ENCODE results near the gene VANGL2. TPM values are rescaled to one million over a fixed set of nuclear protein-coding genes. Genes with fewer than 3 reads are reported as not detected.

Gene VANGL2
- total RNA-seq, 4 donors from 2014 or later: 0.20 to 3.7 (median 2.7) TPM

DNA sequence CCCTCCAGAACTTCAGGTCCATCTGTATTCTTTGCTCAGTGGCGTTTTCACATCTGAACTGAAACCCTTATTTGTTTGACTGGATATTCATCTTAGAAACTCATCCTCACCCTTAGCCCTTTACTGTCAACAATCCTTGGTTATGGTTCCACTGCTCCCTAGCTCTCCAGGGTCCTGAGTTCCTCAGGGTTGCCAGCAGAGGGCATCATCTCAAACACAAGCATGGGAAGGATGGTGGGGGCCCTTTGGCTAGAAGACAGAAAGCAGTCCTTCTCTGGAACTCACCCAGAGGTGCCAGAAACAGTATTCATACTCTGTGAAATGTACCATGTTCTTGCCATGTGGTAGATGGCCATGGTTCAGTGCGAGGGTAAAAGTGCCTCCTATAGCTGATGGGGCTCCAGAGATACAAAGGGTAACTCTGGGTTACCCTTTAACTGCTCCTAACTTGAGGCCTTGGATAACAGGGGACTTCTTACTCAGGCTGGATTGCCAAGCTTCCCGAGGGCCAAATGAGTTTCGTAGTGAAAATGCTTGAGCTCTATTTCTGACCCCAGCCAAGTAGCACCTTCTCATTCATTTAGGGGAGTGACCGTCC lies 45.9 kb upstream of the VANGL2 start:
- Histone ChIP-seq H3K36me3 (peaks cover 0 to 79% (median 36%) of the 10 kb centered on the region in 4 donors), H3K27ac (no peak overlapping the region), H3K4me1 (no peaks in the 10 kb centered on the region), H3K9me3 (no peaks in the 10 kb centered on the region), H3K4me3 (no peak overlapping the region), H3K27me3 (no peaks in the 10 kb centered on the region)
- TF ChIP-seq POLR2AphosphoS5 (IDR thresholded peaks at IDR 0.05): no peak
- TF ChIP-seq, protein P1, sequence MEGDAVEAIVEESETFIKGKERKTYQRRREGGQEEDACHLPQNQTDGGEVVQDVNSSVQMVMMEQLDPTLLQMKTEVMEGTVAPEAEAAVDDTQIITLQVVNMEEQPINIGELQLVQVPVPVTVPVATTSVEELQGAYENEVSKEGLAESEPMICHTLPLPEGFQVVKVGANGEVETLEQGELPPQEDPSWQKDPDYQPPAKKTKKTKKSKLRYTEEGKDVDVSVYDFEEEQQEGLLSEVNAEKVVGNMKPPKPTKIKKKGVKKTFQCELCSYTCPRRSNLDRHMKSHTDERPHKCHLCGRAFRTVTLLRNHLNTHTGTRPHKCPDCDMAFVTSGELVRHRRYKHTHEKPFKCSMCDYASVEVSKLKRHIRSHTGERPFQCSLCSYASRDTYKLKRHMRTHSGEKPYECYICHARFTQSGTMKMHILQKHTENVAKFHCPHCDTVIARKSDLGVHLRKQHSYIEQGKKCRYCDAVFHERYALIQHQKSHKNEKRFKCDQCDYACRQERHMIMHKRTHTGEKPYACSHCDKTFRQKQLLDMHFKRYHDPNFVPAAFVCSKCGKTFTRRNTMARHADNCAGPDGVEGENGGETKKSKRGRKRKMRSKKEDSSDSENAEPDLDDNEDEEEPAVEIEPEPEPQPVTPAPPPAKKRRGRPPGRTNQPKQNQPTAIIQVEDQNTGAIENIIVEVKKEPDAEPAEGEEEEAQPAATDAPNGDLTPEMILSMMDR (IDR thresholded peaks at IDR 0.05): peak in 4 of 5 experiments; percentile 14 to 38 (median 32)
- in situ Hi-C loops (cut with MboI; ENCODE audit: low pct_ligation_motif_present in 1 of 4, low pct_unique_long_range_greater_than_20kb in 1 of 4, low sequenced_read_pairs in 3 of 4): no loop called here
- no peak for DNase-seq
- intact Hi-C loops (cut with DNase I; ENCODE audit: low total_unique reads): no loop called here
- 74 to 83% methylated on average over 2 to 5 of the region's 5 CpGs for WGBS, 2 donors (ENCODE audit: low coverage in 1 of 2)

DNA sequence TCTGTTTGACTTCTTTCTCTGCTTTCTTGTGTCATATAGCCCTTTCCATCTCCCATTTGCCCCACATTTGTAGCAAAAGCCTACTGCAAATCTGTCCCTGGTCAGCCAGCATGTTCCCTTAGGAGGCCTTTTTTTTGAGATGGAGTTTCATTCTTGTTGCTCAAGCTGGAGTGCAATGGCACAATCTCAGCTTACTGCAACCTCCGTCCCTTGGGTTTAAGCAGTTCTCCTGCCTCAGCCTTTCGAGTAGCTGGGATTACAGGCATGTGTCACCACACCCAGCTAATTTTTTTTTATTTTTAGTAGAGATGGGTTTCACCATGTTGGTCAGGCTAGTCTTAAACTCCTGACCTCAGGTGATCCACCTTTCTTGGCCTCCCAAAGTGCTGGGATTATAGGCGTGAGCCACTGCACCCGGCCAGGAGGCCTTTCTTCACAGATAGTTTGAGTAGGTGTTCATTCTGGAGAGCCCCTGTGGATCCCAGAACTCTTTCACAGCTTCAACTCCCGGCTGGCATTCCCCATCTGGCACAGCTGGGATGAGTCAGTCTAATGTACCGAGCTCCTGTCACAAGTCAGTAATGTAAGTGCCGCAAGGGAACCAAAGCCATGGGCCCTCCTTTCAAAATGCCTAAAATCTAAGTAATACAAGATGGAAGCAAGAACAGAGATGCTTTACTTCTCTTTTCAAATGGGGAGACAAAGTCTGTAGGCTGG lies 42.9 kb upstream of the VANGL2 start:
- WGBS, 2 donors (ENCODE audit: low coverage in 1 of 2): 91% methylated on average over 7 of the region's 7 CpGs; no CpG with 5 or more reads in 1 of the 2 donors
- Histone ChIP-seq H3K9me3 (no peaks in the 10 kb centered on the region), H3K4me3 (no peak overlapping the region), H3K27me3 (no peaks in the 10 kb centered on the region), H3K27ac (no peak overlapping the region), H3K4me1 (no peaks in the 10 kb centered on the region), H3K36me3 (peaks cover 0 to 49% (median 21%) of the 10 kb centered on the region in 4 donors)
- intact Hi-C loops (cut with DNase I; ENCODE audit: low total_unique reads) (no loop called here), in situ Hi-C loops (cut with MboI; ENCODE audit: low pct_ligation_motif_present in 1 of 4, low pct_unique_long_range_greater_than_20kb in 1 of 4, low sequenced_read_pairs in 3 of 4) (no loop called here)
- TF ChIP-seq EP300 (IDR thresholded peaks at IDR 0.05; ENCODE audit: low read depth) (no peak), POLR2AphosphoS5 (IDR thresholded peaks at IDR 0.05) (no peak), POLR2A (IDR thresholded peaks at IDR 0.05) (no peak)
- TF ChIP-seq, protein P1 (IDR thresholded peaks at IDR 0.05): no peak
- DNase-seq: no peak

DNA sequence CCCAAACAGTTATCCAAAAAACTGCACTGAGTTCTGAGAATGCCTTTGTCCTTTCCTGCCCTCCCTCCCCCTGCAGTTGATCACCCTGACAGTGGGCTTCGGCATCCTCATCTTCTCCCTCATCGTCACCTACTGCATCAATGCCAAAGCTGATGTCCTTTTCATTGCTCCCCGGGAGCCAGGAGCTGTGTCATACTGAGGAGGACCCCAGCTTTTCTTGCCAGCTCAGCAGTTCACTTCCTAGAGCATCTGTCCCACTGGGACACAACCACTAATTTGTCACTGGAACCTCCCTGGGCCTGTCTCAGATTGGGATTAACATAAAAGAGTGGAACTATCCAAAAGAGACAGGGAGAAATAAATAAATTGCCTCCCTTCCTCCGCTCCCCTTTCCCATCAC lies 42.3 kb upstream of the VANGL2 start:
- TF ChIP-seq, protein P1 (IDR thresholded peaks at IDR 0.05): no peak
- TF ChIP-seq EP300 (IDR thresholded peaks at IDR 0.05; ENCODE audit: low read depth) (no peak), POLR2A (IDR thresholded peaks at IDR 0.05) (no peak), POLR2AphosphoS5 (IDR thresholded peaks at IDR 0.05) (no peak)
- WGBS, 2 donors (ENCODE audit: low coverage in 1 of 2): 85 to 100% methylated on average over 2 to 4 of the region's 4 CpGs
- no peak overlapping the region for H3K27ac ChIP-seq
- intact Hi-C loops (cut with DNase I; ENCODE audit: low total_unique reads) (no loop called here), in situ Hi-C loops (cut with MboI; ENCODE audit: low pct_ligation_motif_present in 1 of 4, low pct_unique_long_range_greater_than_20kb in 1 of 4, low sequenced_read_pairs in 3 of 4) (no loop called here)
- DNase-seq: no peak
- no peaks in the 10 kb centered on the region for H3K4me1 ChIP-seq
- H3K9me3 ChIP-seq: no peaks in the 10 kb centered on the region
- H3K27me3 ChIP-seq: no peaks in the 10 kb centered on the region
- H3K36me3 ChIP-seq: peaks cover 0 to 43% (median 21%) of the 10 kb centered on the region in 4 donors
- no peak overlapping the region for H3K4me3 ChIP-seq

DNA sequence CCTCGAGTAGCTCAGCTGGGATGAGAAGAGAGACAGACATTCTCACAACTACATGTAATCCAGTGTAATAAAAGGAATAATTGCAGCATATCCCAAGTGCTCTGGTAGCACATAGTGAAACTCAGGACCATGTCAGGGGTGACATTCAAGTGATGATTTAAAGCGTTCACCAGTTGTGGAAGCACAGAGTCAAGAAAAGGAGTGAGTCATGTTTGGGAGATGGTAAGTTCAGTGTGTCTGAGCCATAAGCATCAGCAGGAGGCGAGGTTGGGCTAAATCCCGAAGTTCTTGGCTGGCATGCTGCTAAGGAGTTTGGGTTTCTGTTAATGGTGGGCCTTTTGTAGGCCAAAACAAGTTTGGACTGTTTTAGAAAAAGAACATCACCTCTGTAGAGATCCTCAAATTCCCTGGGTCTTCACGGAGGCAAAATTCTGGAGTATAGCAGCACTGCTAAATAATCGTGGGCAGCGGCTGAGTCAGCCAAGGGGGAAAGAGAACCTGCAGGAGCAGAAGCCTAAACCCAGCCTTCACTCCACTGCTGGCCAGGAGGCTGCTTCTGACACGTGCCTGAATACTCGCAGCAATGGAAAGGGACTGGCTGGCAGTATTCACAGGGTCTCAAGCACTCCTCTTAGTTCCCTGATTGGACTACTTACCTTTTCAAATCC lies 40.7 kb upstream of the VANGL2 start:
- DNase-seq: no peak
- 85% methylated on average over 4 to 9 of the region's 9 CpGs for WGBS, 2 donors (ENCODE audit: low coverage in 1 of 2)
- in situ Hi-C loops (cut with MboI; ENCODE audit: low pct_ligation_motif_present in 1 of 4, low pct_unique_long_range_greater_than_20kb in 1 of 4, low sequenced_read_pairs in 3 of 4): no loop called here
- intact Hi-C loops (cut with DNase I; ENCODE audit: low total_unique reads): no loop called here
- Histone ChIP-seq H3K9me3 (no peaks in the 10 kb centered on the region), H3K4me1 (no peaks in the 10 kb centered on the region), H3K4me3 (no peak overlapping the region), H3K36me3 (peaks cover 0 to 27% (median 12%) of the 10 kb centered on the region in 4 donors), H3K27ac (no peak overlapping the region), H3K27me3 (no peaks in the 10 kb centered on the region)
- no peak for TF ChIP-seq POLR2A (IDR thresholded peaks at IDR 0.05)
- TF ChIP-seq EP300 (IDR thresholded peaks at IDR 0.05; ENCODE audit: low read depth): no peak
- no peak for TF ChIP-seq POLR2AphosphoS5 (IDR thresholded peaks at IDR 0.05)
- TF ChIP-seq, protein P1 (IDR thresholded peaks at IDR 0.05): no peak

Measured in transverse colon (tissue), 4 donors.